ENCODE measurements around the gene SORBS1. TPM values are rescaled to one million over a fixed set of nuclear protein-coding genes. Genes with fewer than 3 reads are reported as not detected.

Gene SORBS1
- total RNA-seq, 1 donor from 2014 or later, result 896 TPM

GRCh38 chr10:95305606-95306317 lies 255.4 kb downstream of the SORBS1 start:
- H3K4me3 ChIP-seq, result no peak overlapping the region
- H3K4me1 ChIP-seq, result peaks cover 35% of the 10 kb centered on the region
- no peak for DNase-seq
- H3K9me3 ChIP-seq (replicated peaks), result no peaks in the 10 kb centered on the region
- no peaks in the 10 kb centered on the region for H3K36me3 ChIP-seq
- intact Hi-C loops (cut with micrococcal nuclease), result no loop called here
- no peak overlapping the region for H3K27ac ChIP-seq (replicated peaks)
- no peak for TF ChIP-seq CTCF (IDR thresholded peaks at IDR 0.05; ENCODE audit: borderline replicate concordance)
- H3K27me3 ChIP-seq (ENCODE audit: low read depth), result no peaks in the 10 kb centered on the region

- Histone ChIP-seq H3K4me1 (peaks cover 33% of the 10 kb centered on the region), H3K4me3 (no peak overlapping the region), H3K27me3 (ENCODE audit: low read depth) (no peaks in the 10 kb centered on the region), H3K9me3 (replicated peaks) (no peaks in the 10 kb centered on the region), H3K27ac (replicated peaks) (no peak overlapping the region), H3K36me3 (no peaks in the 10 kb centered on the region)
- TF ChIP-seq CTCF (IDR thresholded peaks at IDR 0.05; ENCODE audit: borderline replicate concordance), result no peak
- no peak for DNase-seq
- intact Hi-C loops (cut with micrococcal nuclease), result no loop called here
Measured at GRCh38 chr10:95304976-95305375, 256.2 kb downstream of the SORBS1 start.

GRCh38 chr10:95304463-95304862 lies 256.7 kb downstream of the SORBS1 start:
- intact Hi-C loops (cut with micrococcal nuclease), result no loop called here
- Histone ChIP-seq H3K4me3 (no peak overlapping the region), H3K4me1 (peaks cover 28% of the 10 kb centered on the region)

GRCh38 chr10:95303950-95304349 lies 257.2 kb downstream of the SORBS1 start:
- Histone ChIP-seq H3K27ac (replicated peaks) (no peak overlapping the region), H3K36me3 (no peaks in the 10 kb centered on the region), H3K4me1 (peaks cover 22% of the 10 kb centered on the region), H3K27me3 (ENCODE audit: low read depth) (no peaks in the 10 kb centered on the region), H3K4me3 (no peak overlapping the region), H3K9me3 (replicated peaks) (no peaks in the 10 kb centered on the region)
- no peak for TF ChIP-seq CTCF (IDR thresholded peaks at IDR 0.05; ENCODE audit: borderline replicate concordance)
- no peak for DNase-seq
- intact Hi-C loops (cut with micrococcal nuclease), result no loop called here

More at GRCh38 chr10:95304463-95304862, 256.7 kb downstream of the SORBS1 start:
- Histone ChIP-seq H3K27me3 (ENCODE audit: low read depth) (no peaks in the 10 kb centered on the region), H3K9me3 (replicated peaks) (no peaks in the 10 kb centered on the region), H3K36me3 (no peaks in the 10 kb centered on the region), H3K27ac (replicated peaks) (no peak overlapping the region)
- no peak for TF ChIP-seq CTCF (IDR thresholded peaks at IDR 0.05; ENCODE audit: borderline replicate concordance)
- no peak for DNase-seq

- TF ChIP-seq CTCF (IDR thresholded peaks at IDR 0.05; ENCODE audit: borderline replicate concordance), result no peak
- intact Hi-C loops (cut with micrococcal nuclease), result no loop called here
- H3K36me3 ChIP-seq, result no peaks in the 10 kb centered on the region
Measured at GRCh38 chr10:95303535-95303934, 257.6 kb downstream of the SORBS1 start.

More at GRCh38 chr10:95303535-95303934, 257.6 kb downstream of the SORBS1 start:
- no peaks in the 10 kb centered on the region for H3K9me3 ChIP-seq (replicated peaks)
- H3K4me1 ChIP-seq, result peaks cover 18% of the 10 kb centered on the region
- no peak overlapping the region for H3K27ac ChIP-seq (replicated peaks)
- no peaks in the 10 kb centered on the region for H3K27me3 ChIP-seq (ENCODE audit: low read depth)
- H3K4me3 ChIP-seq, result no peak overlapping the region
- no peak for DNase-seq

All from left ventricle myocardium inferior (tissue), 1 donor.